GM12878 (cell line): Measurements from ENCODE around the gene TRIM28. TPM values are rescaled to one million over a fixed set of nuclear protein-coding genes. Genes with fewer than 3 reads are reported as not detected.
"Not testable (repeated sequence)": the region's sequence is repeated elsewhere in the genome, so short reads cannot be mapped to it uniquely, and the experiment has no call there.

Experiments
- ATAC-seq: fragments of 200-7000 bp; cut with Tn5 transposase; 3 replicates; pipeline ENCODE4 v1.9.1; 2020; ENCODE audit warnings: mild to moderate bottlenecking, moderate library complexity
- BruUV-seq: library from RNA; stranded (reverse); fragments of 400-500 nt; replicated peaks from 2 replicates; lab custom pipeline; 2021; lab: Mats Ljungman, UMichigan
- CTCF ChIA-PET: fragments of 300-600 bp; sonication (Branson Sonifier 250); formaldehyde crosslinking; extraction: SDS; loops from one replicate; lab custom pipeline; 2021; ENCODE audit warnings: inconsistent platforms; lab: Yijun Ruan, JAX
- POLR2A ChIA-PET: fragments of 350-600 bp; formaldehyde crosslinking; extraction: SDS; loops from one replicate; lab custom pipeline; 2021; ENCODE audit warnings: inconsistent platforms; lab: Charles Lee
- RAD21 ChIA-PET: fragments of 300-600 bp; sonication (Branson Sonifier 250); formaldehyde crosslinking; loops from one replicate; lab custom pipeline; 2023; ENCODE audit warnings: antibody characterized with exemption; ENCODE audit not compliant: unreplicated experiment; lab: Charles Lee
- SMC1A ChIA-PET: fragments of 300-600 bp; sonication (Branson Sonifier 250); formaldehyde crosslinking; loops from one replicate; lab custom pipeline; 2023; ENCODE audit not compliant: unreplicated experiment, uncharacterized antibody; lab: Charles Lee
- DNase-seq: peaks from one replicate; pipeline ENCODE4 v3.0.0-alpha.2; 2011; ENCODE audit warnings: low read depth, low spot score
- FAIRE-seq: peaks from 3 replicates; lab custom pipeline; 2011; peaks lifted over from hg19 to GRCh38; lab: Jason Lieb, UNC
- H2AFZ ChIP-seq: 2 replicates; pipeline ENCODE4 v1.6.0; 2011; ENCODE audit warnings: low read depth, low read length, control low read depth; ENCODE audit not compliant: control insufficient read depth
- H3K27ac ChIP-seq: 2 replicates; pipeline ENCODE4 v1.5.1; 2011; ENCODE audit warnings: control low read depth; ENCODE audit not compliant: control insufficient read depth, insufficient read depth
- H3K27me3 ChIP-seq, 2 experiments: replicated peaks in 1 of 2; 2 replicates each; pipeline versions ENCODE4 v1.6.0 to v1.6.1; 2011; ENCODE audit warnings: low read length in 1 of 2; ENCODE audit not compliant: control insufficient read depth in 2 of 2, insufficient read depth in 2 of 2
- H3K36me3 ChIP-seq, 2 experiments: 2 replicates each; pipeline ENCODE4 v1.5.1; 2011; ENCODE audit warnings: low read length in 1 of 2; ENCODE audit not compliant: control insufficient read depth in 2 of 2, insufficient read depth in 2 of 2
- H3K4me1 ChIP-seq: 2 replicates; pipeline ENCODE4 v1.6.1; 2011; ENCODE audit warnings: mild to moderate bottlenecking, low read length, moderate library complexity, mixed read lengths; ENCODE audit not compliant: control insufficient read depth, insufficient read depth
- H3K4me2 ChIP-seq: 2 replicates; pipeline ENCODE4 v1.6.0; 2011; ENCODE audit warnings: control low read depth; ENCODE audit not compliant: control insufficient read depth, insufficient read depth
- H3K4me3 ChIP-seq: fragments of 200-600 bp; sonication (generic); 2 replicates; pipeline ENCODE4 v1.5.1; 2016
- H3K79me2 ChIP-seq: 2 replicates; pipeline ENCODE4 v1.6.0; 2011; ENCODE audit warnings: low read length; ENCODE audit not compliant: control insufficient read depth, insufficient read depth
- H3K9ac ChIP-seq: 2 replicates; pipeline ENCODE4 v1.8.0; 2011; ENCODE audit warnings: low read length, control low read depth, mixed read lengths; ENCODE audit not compliant: control insufficient read depth, insufficient read depth
- H3K9me3 ChIP-seq: replicated peaks from 3 replicates; pipeline ENCODE4 v1.5.1; 2011; ENCODE audit warnings: mild to moderate bottlenecking, low read length; ENCODE audit not compliant: control insufficient read depth, insufficient read depth
- H4K20me1 ChIP-seq: 2 replicates; pipeline ENCODE4 v1.6.0; 2011; ENCODE audit not compliant: control insufficient read depth, insufficient read depth
- WGBS: methylation state at CpG from one replicate; pipeline ENCODE4 v1.1.6; 2016; ENCODE audit warnings: low lambda C conversion rate; ENCODE audit not compliant: insufficient replicate concordance, insufficient coverage; ENCODE audit errors: missing lambda C conversion rate; 5-methylcytosine and 5-hydroxymethylcytosine counted together
- in situ Hi-C: fragments of 300-500 bp; cut with MboI; formaldehyde crosslinking; loops from 9 replicates; pipeline ENCODE4 v1.14.3; 2018; ENCODE audit warnings: mixed read lengths
- intact Hi-C: fragments of 100-400 bp; cut with micrococcal nuclease; formaldehyde crosslinking; loops from one replicate; pipeline ENCODE4 v1.14.2; 2022; ENCODE audit not compliant: unreplicated experiment
- polyA plus RNA-seq, 11 experiments: library from polyadenylated mRNA; depleted of rRNA in 4 of 11; unstranded in 6 of 11; stranded (reverse) in 5 of 11; fragments of >200 nt; fragmentation: Nextera tagmentation in 4 of 11; fragmentation: Illumina TruSeq in 1 of 11; extraction: Ambion mirVana in 4 of 11; extraction: Trizol in 1 of 11; gene quantifications; 1 replicate in 1 of 11; 2 replicates in 10 of 11; pipeline versions ENCODE4 v1.2.1 to v1.2.3, GENCODE V29; 2011 to 2016; ENCODE audit warnings: inconsistent platforms in 2 of 11, missing spikeins in 2 of 11, low read depth in 1 of 11
- total RNA-seq, 4 experiments: library from RNA; depleted of rRNA in 3 of 4; stranded (reverse); fragments of >200 nt in 3 of 4; fragmentation: Illumina TruSeq in 1 of 4; extraction: Trizol in 1 of 4; gene quantifications; 2 replicates each; pipeline versions ENCODE4 v1.2.1 to v1.2.3, GENCODE V29; 2013 to 2021

The TRIM28 gene
- total and polyA plus RNA-seq, 10 of the 15 experiments (the other 5 are each of a cell fraction or from before 2014, with no cell fraction given): 5.0 to 650 (median 296) TPM

DNA sequence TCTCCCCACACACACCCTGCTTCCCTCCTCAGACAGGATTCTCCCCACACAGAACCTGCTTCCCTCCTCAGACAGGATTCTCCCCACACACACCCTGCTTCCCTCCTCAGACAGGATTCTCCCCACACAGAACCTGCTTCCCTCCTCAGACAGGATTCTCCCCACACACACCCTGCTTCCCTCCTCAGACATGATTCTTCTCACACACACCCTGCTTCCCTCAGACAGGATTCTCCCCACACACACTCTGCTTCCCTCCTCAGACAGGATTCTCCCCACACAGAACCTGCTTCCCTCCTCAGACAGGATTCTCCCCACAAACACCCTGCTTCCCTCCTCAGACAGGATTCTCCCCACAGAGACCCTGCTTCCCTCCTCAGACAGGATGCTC, 4.7 kb upstream of the TRIM28 start:
- CTCF ChIA-PET, SMC1A ChIA-PET, H3K27me3 ChIP-seq, RAD21 ChIA-PET, BruUV-seq, in situ Hi-C loops, H2AFZ ChIP-seq, H3K4me3 ChIP-seq, DNase-seq, H3K9ac ChIP-seq, H3K9me3 ChIP-seq, H4K20me1 ChIP-seq, H3K36me3 ChIP-seq, H3K4me2 ChIP-seq, ATAC-seq, H3K4me1 ChIP-seq, H3K79me2 ChIP-seq, intact Hi-C loops, H3K27ac ChIP-seq, FAIRE-seq, POLR2A ChIA-PET: not testable (repeated sequence)

DNA sequence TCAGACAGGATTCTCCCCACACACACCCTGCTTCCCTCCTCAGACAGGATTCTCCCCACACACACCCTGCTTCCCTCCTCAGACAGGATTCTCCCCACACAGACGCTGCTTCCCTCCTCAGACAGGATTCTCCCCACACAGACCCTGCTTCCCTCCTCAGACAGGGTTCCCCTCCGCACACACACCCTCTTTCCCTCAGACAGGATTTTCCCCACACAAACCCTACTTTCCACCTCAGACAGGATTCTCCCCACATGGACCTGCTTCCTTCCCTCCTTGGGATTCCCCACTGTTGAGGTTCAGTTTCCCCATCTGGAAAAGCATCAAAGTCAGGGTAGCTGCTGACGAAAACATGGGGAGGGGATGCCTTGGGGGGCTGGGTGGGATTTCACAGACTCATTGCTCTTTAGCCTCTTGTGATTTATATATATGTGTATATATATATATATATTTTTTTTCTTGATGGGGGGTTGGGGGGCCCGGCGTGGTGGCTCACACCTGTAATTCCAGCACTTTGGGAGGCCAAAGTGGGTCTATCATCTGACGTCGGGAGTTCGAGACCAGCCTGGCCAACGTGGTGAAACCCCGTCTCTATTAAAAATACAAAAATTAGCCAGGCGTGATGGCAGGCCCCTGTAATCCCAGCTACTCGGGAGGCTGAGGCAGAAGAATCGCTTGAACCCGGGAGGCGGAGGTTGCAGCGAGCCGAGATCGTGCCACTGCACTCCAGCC, 1.1 kb upstream of the TRIM28 start:
- H3K27ac ChIP-seq, in situ Hi-C loops, DNase-seq, FAIRE-seq, ATAC-seq, H3K9ac ChIP-seq, BruUV-seq, intact Hi-C loops, H3K27me3 ChIP-seq, H3K4me3 ChIP-seq, H2AFZ ChIP-seq, H3K4me2 ChIP-seq, H3K9me3 ChIP-seq, H3K4me1 ChIP-seq: not testable (repeated sequence)
- ChIA-PET SMC1A (interaction anchor here (1.9 kb wide), 1 partner anchor 22 kb away, joined by 14 read pairs; the partner anchor contains the start of gene ZBTB45), POLR2A (interaction anchor here (0.6 to 3.6 kb wide), 6 partner anchors 12 to 180 kb away, joined by 3 to 41 read pairs (median 12); partner anchors contain the start of genes CHMP2A, ZBTB45 and ZNF497), RAD21 (interaction anchor here (1.4 to 2.6 kb wide), 2 partner anchors 12 to 22 kb away, joined by 9 to 25 read pairs; partner anchors contain the start of genes CHMP2A and ZBTB45), CTCF (interaction anchor here (1.7 kb wide), 1 partner anchor 33 kb away, joined by 4 read pairs; no protein-coding TSS in a partner anchor)
- H3K79me2 ChIP-seq: peaks cover 33% of the 10 kb centered on the region
- H3K36me3 ChIP-seq: peaks cover 8 to 16% of the 10 kb centered on the region in 2 experiments; a peak in 3 of 4 replicates
- WGBS: 65% methylated on average over 18 of the region's 18 CpGs
- peaks cover 19% of the 10 kb centered on the region for H4K20me1 ChIP-seq
